SU-DHL-6 (cell line): ENCODE data around the gene RNF166.

Source experiments
- EZH2phosphoT487 ChIP-seq: fragments of 200-600 bp; sonication (generic), shearing (Covaris generic); conservative IDR thresholded peaks from 2 replicates; pipeline ENCODE4 v1.6.1; 2018; ENCODE audit warnings: mild to moderate bottlenecking, antibody characterized with exemption, low read length, moderate library complexity, mixed read lengths
- TF ChIP-seq, protein P1 (sequence below): fragments of 200-600 bp; sonication (generic); IDR thresholded peaks from one replicate; pipeline ENCODE4 v1.5.1; 2017; ENCODE audit warnings: antibody characterized with exemption, mild to moderate bottlenecking, low read length, moderate library complexity; ENCODE audit not compliant: insufficient read depth, poor library complexity, severe bottlenecking

- TF ChIP-seq, protein P1, sequence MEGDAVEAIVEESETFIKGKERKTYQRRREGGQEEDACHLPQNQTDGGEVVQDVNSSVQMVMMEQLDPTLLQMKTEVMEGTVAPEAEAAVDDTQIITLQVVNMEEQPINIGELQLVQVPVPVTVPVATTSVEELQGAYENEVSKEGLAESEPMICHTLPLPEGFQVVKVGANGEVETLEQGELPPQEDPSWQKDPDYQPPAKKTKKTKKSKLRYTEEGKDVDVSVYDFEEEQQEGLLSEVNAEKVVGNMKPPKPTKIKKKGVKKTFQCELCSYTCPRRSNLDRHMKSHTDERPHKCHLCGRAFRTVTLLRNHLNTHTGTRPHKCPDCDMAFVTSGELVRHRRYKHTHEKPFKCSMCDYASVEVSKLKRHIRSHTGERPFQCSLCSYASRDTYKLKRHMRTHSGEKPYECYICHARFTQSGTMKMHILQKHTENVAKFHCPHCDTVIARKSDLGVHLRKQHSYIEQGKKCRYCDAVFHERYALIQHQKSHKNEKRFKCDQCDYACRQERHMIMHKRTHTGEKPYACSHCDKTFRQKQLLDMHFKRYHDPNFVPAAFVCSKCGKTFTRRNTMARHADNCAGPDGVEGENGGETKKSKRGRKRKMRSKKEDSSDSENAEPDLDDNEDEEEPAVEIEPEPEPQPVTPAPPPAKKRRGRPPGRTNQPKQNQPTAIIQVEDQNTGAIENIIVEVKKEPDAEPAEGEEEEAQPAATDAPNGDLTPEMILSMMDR = no peak
- no peak for TF ChIP-seq EZH2phosphoT487
Measured at GRCh38 chr16:88705801-88706228, 393 bp downstream of the RNF166 start.
